Spleen (tissue), 7 donors: ENCODE results near the gene LNX1.

ENCODE experiments used
- POLR2AphosphoS5 ChIP-seq, 3 donors: sonication (generic); formaldehyde crosslinking; IDR thresholded peaks; one replicate each; pipeline ENCODE4 v1.5.1; 2017; ENCODE audit warnings: antibody characterized with exemption in 3 of 3
- TF ChIP-seq, protein P1 (sequence below), 11 experiments: fragments of 200-600 bp in 7 of 11; fragments of 450-650 bp in 4 of 11; sonication (generic) in 4 of 11; IDR thresholded peaks in 8 of 11; conservative IDR thresholded peaks in 3 of 11; 1 replicate in 7 of 11; 2 replicates in 4 of 11; pipeline versions ENCODE4 v1.4.0 to v1.8.0; 2016 to 2021; ENCODE audit warnings: antibody characterized with exemption in 11 of 11, inconsistent platforms in 4 of 11, mild to moderate bottlenecking in 1 of 11
- donor health status: DM: no; HTN: no; CAD: no; lungs with moderate emphysema.
- donor health status: DM: no; HTN: no; CAD: no.
- donor health status: DM: no; HTN: no; CAD: no.

DNA sequence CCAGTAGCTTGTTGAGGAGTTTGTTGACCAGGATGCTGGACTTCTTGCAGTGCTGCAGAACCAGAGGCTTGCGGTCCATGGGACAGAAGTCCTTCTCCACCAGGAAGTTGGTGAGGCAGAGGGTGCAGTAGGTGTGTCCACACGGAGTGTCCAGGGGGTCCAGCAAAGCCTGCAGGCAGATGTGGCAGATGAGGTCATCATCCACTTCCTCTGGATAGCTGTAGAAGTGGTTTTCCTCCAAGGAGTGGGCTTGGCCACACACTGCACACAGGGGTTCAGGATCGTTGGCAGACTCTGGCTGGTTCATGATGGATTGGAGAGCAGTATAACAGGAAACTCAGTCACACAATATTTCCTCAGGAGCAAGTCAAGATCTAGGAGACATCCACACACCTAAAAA, 17.6 kb downstream of the LNX1 start:
- TF ChIP-seq, protein P1, sequence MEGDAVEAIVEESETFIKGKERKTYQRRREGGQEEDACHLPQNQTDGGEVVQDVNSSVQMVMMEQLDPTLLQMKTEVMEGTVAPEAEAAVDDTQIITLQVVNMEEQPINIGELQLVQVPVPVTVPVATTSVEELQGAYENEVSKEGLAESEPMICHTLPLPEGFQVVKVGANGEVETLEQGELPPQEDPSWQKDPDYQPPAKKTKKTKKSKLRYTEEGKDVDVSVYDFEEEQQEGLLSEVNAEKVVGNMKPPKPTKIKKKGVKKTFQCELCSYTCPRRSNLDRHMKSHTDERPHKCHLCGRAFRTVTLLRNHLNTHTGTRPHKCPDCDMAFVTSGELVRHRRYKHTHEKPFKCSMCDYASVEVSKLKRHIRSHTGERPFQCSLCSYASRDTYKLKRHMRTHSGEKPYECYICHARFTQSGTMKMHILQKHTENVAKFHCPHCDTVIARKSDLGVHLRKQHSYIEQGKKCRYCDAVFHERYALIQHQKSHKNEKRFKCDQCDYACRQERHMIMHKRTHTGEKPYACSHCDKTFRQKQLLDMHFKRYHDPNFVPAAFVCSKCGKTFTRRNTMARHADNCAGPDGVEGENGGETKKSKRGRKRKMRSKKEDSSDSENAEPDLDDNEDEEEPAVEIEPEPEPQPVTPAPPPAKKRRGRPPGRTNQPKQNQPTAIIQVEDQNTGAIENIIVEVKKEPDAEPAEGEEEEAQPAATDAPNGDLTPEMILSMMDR (IDR thresholded peaks at IDR 0.05 in 8 of 11, conservative IDR thresholded peaks at IDR 0.05 in 3 of 11), result no peak
- TF ChIP-seq POLR2AphosphoS5 (IDR thresholded peaks at IDR 0.05), result no peak
